SK-N-SH (cell line): ENCODE measurements around the gene LRRC36. TPM values are rescaled to one million over a fixed set of nuclear protein-coding genes. Genes with fewer than 3 reads are reported as not detected.

Experiments used
- CTCF ChIA-PET: fragments of 300-600, 350-600 bp; formaldehyde crosslinking; extraction: SDS; loops from one replicate; lab custom pipeline; 2021; lab: Yijun Ruan, JAX
- POLR2A ChIA-PET: fragments of 350-600 bp; sonication (Branson Sonifier 250); formaldehyde crosslinking; extraction: SDS; loops from one replicate; lab custom pipeline; 2020; ENCODE audit warnings: antibody characterized with exemption, inconsistent platforms; lab: Yijun Ruan, JAX
- DNase-seq: peaks from one replicate; pipeline ENCODE4 v3.0.0; 2012
- H2AFZ ChIP-seq: fragments of 200-600 bp; sonication (generic); 2 replicates; pipeline ENCODE4 v1.8.1; 2016; ENCODE audit warnings: antibody characterized with exemption, mild to moderate bottlenecking, low read depth
- H3F3A ChIP-seq: fragments of 200-600 bp; sonication (generic); replicated peaks from 2 replicates; pipeline ENCODE3; 2016; ENCODE audit warnings: antibody characterized with exemption, mild to moderate bottlenecking; ENCODE audit not compliant: insufficient read depth
- H3K27ac ChIP-seq, 2 experiments: fragments of 200-500 bp in 1 of 2; fragments of 200-600 bp in 1 of 2; sonication (Bioruptor generic) in 1 of 2; sonication (generic), shearing (Covaris generic) in 1 of 2; 2 replicates each; pipeline versions ENCODE4 v1.5.1 to v1.6.1; 2014 to 2016; ENCODE audit warnings: low read depth in 2 of 2, inconsistent platforms in 1 of 2, low read length in 1 of 2, mild to moderate bottlenecking in 1 of 2, mixed read lengths in 1 of 2
- H3K27me3 ChIP-seq: fragments of 200-600 bp; sonication (generic), shearing (Covaris generic); 2 replicates; pipeline ENCODE4 v1.6.1; 2016; ENCODE audit warnings: mixed run types; ENCODE audit not compliant: insufficient read depth
- H3K36me3 ChIP-seq, 2 experiments: fragments of 200-500 bp in 1 of 2; fragments of 200-600 bp in 1 of 2; sonication (Bioruptor generic) in 1 of 2; sonication (generic) in 1 of 2; replicated peaks in 1 of 2; 2 replicates each; pipeline versions ENCODE3 to v1.5.1; 2014 to 2016; ENCODE audit warnings: low read length in 1 of 2, mild to moderate bottlenecking in 1 of 2; ENCODE audit not compliant: insufficient read depth in 2 of 2, control insufficient read depth in 1 of 2
- H3K4me1 ChIP-seq, 2 experiments: fragments of 200-500 bp in 1 of 2; fragments of 200-600 bp in 1 of 2; sonication (Bioruptor generic) in 1 of 2; sonication (generic), shearing (Covaris generic) in 1 of 2; 2 replicates each; pipeline versions ENCODE4 v1.5.1 to v1.6.1; 2014 to 2016; ENCODE audit warnings: low read depth in 1 of 2, low read length in 1 of 2, mixed run types in 1 of 2; ENCODE audit not compliant: insufficient read depth in 2 of 2, control insufficient read depth in 1 of 2
- H3K4me2 ChIP-seq: fragments of 200-600 bp; sonication (generic), shearing (Covaris generic); 2 replicates; pipeline ENCODE4 v1.6.1; 2017; ENCODE audit warnings: mixed run types
- H3K4me3 ChIP-seq, 2 experiments: fragments of 200-500 bp in 1 of 2; fragments of 200-600 bp in 1 of 2; sonication (Bioruptor generic) in 1 of 2; sonication (generic), shearing (Covaris generic) in 1 of 2; 2 replicates each; pipeline versions ENCODE4 v1.5.1 to v1.8.1; 2014 to 2016; ENCODE audit warnings: low read depth in 2 of 2, inconsistent platforms in 1 of 2, low read length in 1 of 2, mild to moderate bottlenecking in 1 of 2, mixed read lengths in 1 of 2, moderate library complexity in 1 of 2
- H3K79me2 ChIP-seq: fragments of 200-600 bp; sonication (generic); 2 replicates; pipeline ENCODE4 v1.8.1; 2017; ENCODE audit warnings: mild to moderate bottlenecking; ENCODE audit not compliant: insufficient read depth
- H3K9ac ChIP-seq: fragments of 200-600 bp; sonication (generic); 2 replicates; pipeline ENCODE4 v1.6.1; 2017; ENCODE audit warnings: mixed run types
- H3K9me2 ChIP-seq: fragments of 200-600 bp; sonication (generic); 2 replicates; pipeline ENCODE4 v1.6.1; 2017; ENCODE audit warnings: mixed run types
- H3K9me3 ChIP-seq: fragments of 200-600 bp; sonication (generic); 2 replicates; pipeline ENCODE4 v1.6.1; 2017; ENCODE audit warnings: mixed run types, mild to moderate bottlenecking, moderate library complexity
- H4K20me1 ChIP-seq: fragments of 200-600 bp; sonication (generic); 2 replicates; pipeline ENCODE4 v1.6.1; 2017; ENCODE audit warnings: mild to moderate bottlenecking, mixed run types; ENCODE audit not compliant: insufficient read depth
- CHD2 ChIP-seq: fragments of 150-350 bp; IDR thresholded peaks from 2 replicates; pipeline ENCODE4 v1.6.1; 2018; ENCODE audit warnings: low read length; ENCODE audit not compliant: partially characterized antibody
- EZH2phosphoT487 ChIP-seq: fragments of 200-600 bp; sonication (generic); IDR thresholded peaks from 2 replicates; pipeline ENCODE4 v1.6.1; 2017; ENCODE audit warnings: low read depth, mixed run types, mild to moderate bottlenecking, antibody characterized with exemption, moderate library complexity, borderline replicate concordance
- FOSL2 ChIP-seq: IDR thresholded peaks from 2 replicates; pipeline ENCODE4 v1.4.0; 2012; ENCODE audit warnings: low read depth, mild to moderate bottlenecking, moderate library complexity, borderline replicate concordance
- FOXM1 ChIP-seq: IDR thresholded peaks from 2 replicates; pipeline ENCODE4 v1.4.0; 2012; ENCODE audit warnings: low read depth, mild to moderate bottlenecking
- GABPA ChIP-seq: IDR thresholded peaks from 2 replicates; pipeline ENCODE4 v1.4.0; 2012; ENCODE audit warnings: low read depth, mild to moderate bottlenecking
- GATA2 ChIP-seq: sonication (generic); formaldehyde crosslinking; IDR thresholded peaks from 2 replicates; pipeline ENCODE4 v1.5.0; 2020; ENCODE audit warnings: mild to moderate bottlenecking, missing genetic modification reagents
- MXI1 ChIP-seq: IDR thresholded peaks from 2 replicates; pipeline ENCODE4 v1.6.1; 2012; ENCODE audit warnings: mild to moderate bottlenecking, low read depth, low read length, improper control_type of control experiment
- NFIC ChIP-seq: IDR thresholded peaks from 2 replicates; pipeline ENCODE4 v1.4.0; 2012; ENCODE audit warnings: borderline replicate concordance
- NRF1 ChIP-seq: IDR thresholded peaks from 2 replicates; pipeline ENCODE4 v1.6.1; 2012; ENCODE audit warnings: low read depth, mild to moderate bottlenecking, low read length
- POLR2AphosphoS5 ChIP-seq: IDR thresholded peaks from 2 replicates; pipeline ENCODE4 v1.6.1; 2012; ENCODE audit warnings: low read depth, low read length
- RAD21 ChIP-seq: IDR thresholded peaks from 2 replicates; pipeline ENCODE4 v1.6.1; 2012; ENCODE audit warnings: mild to moderate bottlenecking, low read length
- RCOR1 ChIP-seq: fragments of 150-350 bp; IDR thresholded peaks from 2 replicates; pipeline ENCODE4 v1.6.1; 2017; ENCODE audit warnings: antibody characterized with exemption, low read length
- RFX5 ChIP-seq: IDR thresholded peaks from 2 replicates; pipeline ENCODE4 v1.6.1; 2012; ENCODE audit warnings: mild to moderate bottlenecking, improper control_type of control experiment, low read length
- RXRA ChIP-seq: IDR thresholded peaks from 2 replicates; pipeline ENCODE4 v1.4.0; 2012; ENCODE audit warnings: low read depth, mild to moderate bottlenecking, borderline replicate concordance
- SIN3A ChIP-seq: IDR thresholded peaks from 2 replicates; pipeline ENCODE4 v1.6.1; 2012; ENCODE audit warnings: low read depth, mild to moderate bottlenecking, low read length, moderate library complexity, borderline replicate concordance
- TCF12 ChIP-seq: IDR thresholded peaks from 2 replicates; pipeline ENCODE4 v1.4.0; 2012
- ZBTB33 ChIP-seq: IDR thresholded peaks from 2 replicates; pipeline ENCODE4 v1.4.0; 2012; ENCODE audit warnings: low read depth, borderline replicate concordance
- WGBS: methylation state at CpG from one replicate; pipeline ENCODE4 v1.1.6; 2017; ENCODE audit warnings: low lambda C conversion rate; 5-methylcytosine and 5-hydroxymethylcytosine counted together
- polyA plus RNA-seq, 3 experiments: library from polyadenylated mRNA; depleted of rRNA; stranded (reverse); fragments of >200 nt; gene quantifications; 2 replicates each; pipeline ENCODE4 v1.2.3, GENCODE V29; 2012
- TF ChIP-seq, protein P1 (sequence below): IDR thresholded peaks from 2 replicates; pipeline ENCODE4; 2012
- TF ChIP-seq, protein P2 (sequence below): fragments of 150-350 bp; IDR thresholded peaks from 2 replicates; pipeline ENCODE4 v1.6.1; 2017; ENCODE audit warnings: antibody characterized with exemption, low read length, low read depth, borderline replicate concordance
- TF ChIP-seq, protein P3 (sequence below): IDR thresholded peaks from 2 replicates; pipeline ENCODE4 v1.4.0; 2012; ENCODE audit warnings: low read depth

Gene LRRC36
- polyA plus RNA-seq, 1 of the 3 experiments (the other 2 are of a cell fraction) = 0.92 TPM

- H3K36me3 ChIP-seq = no peaks in the 10 kb centered on the region
- no peak for TF ChIP-seq NRF1
- TF ChIP-seq RCOR1 = no peak
- TF ChIP-seq POLR2AphosphoS5 = no peak
- TF ChIP-seq, protein P1, sequence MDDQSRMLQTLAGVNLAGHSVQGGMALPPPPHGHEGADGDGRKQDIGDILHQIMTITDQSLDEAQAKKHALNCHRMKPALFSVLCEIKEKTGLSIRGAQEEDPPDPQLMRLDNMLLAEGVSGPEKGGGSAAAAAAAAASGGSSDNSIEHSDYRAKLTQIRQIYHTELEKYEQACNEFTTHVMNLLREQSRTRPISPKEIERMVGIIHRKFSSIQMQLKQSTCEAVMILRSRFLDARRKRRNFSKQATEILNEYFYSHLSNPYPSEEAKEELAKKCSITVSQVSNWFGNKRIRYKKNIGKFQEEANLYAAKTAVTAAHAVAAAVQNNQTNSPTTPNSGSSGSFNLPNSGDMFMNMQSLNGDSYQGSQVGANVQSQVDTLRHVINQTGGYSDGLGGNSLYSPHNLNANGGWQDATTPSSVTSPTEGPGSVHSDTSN = no peak
- no peak for TF ChIP-seq NFIC
- TF ChIP-seq, protein P2, sequence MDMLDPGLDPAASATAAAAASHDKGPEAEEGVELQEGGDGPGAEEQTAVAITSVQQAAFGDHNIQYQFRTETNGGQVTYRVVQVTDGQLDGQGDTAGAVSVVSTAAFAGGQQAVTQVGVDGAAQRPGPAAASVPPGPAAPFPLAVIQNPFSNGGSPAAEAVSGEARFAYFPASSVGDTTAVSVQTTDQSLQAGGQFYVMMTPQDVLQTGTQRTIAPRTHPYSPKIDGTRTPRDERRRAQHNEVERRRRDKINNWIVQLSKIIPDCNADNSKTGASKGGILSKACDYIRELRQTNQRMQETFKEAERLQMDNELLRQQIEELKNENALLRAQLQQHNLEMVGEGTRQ = no peak
- no peak for TF ChIP-seq FOXM1
- TF ChIP-seq EZH2phosphoT487 = no peak
- TF ChIP-seq, protein P3, sequence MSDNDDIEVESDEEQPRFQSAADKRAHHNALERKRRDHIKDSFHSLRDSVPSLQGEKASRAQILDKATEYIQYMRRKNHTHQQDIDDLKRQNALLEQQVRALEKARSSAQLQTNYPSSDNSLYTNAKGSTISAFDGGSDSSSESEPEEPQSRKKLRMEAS = no peak
- no peak for TF ChIP-seq RAD21
- TF ChIP-seq GATA2 (CRISPR knock-in tag) = no peak
- no peak for TF ChIP-seq TCF12
- TF ChIP-seq GABPA = no peak
- TF ChIP-seq RXRA = no peak
- TF ChIP-seq CHD2 = no peak
- no peak for TF ChIP-seq FOSL2
- no peak for TF ChIP-seq MXI1
- no peak for TF ChIP-seq RFX5
- no peak for TF ChIP-seq SIN3A
- TF ChIP-seq ZBTB33 = no peak
- H3K9me2 ChIP-seq = no peaks in the 10 kb centered on the region
- no peaks in the 10 kb centered on the region for H3K27me3 ChIP-seq
- H4K20me1 ChIP-seq = no peaks in the 10 kb centered on the region
- H3K79me2 ChIP-seq = no peaks in the 10 kb centered on the region
- H3K4me1 ChIP-seq = no peaks in the 10 kb centered on the region
- no peak overlapping the region for H3K4me3 ChIP-seq
- H3K27ac ChIP-seq = no peak overlapping the region
- ChIA-PET CTCF (interaction anchor here (0.6 kb wide), 1 partner anchor 42 kb away, joined by 3 read pairs; no protein-coding TSS in a partner anchor), POLR2A (no interaction called here)
- H3K4me2 ChIP-seq = no peak overlapping the region
- WGBS = 80% methylated on average over 1 of the region's 8 CpGs
- H3F3A ChIP-seq = no peaks in the 10 kb centered on the region
- no peak overlapping the region for H3K9ac ChIP-seq
- H3K9me3 ChIP-seq = no peaks in the 10 kb centered on the region
- no peak overlapping the region for H2AFZ ChIP-seq
- peak; percentile 10 for DNase-seq
These were observed 23.6 kb upstream of the LRRC36 start for GRCh38 chr16:67302970-67303369.
